H1 (cell line): ENCODE data around the gene KCNT1.

Source experiments
- CREB1 ChIP-seq: IDR thresholded peaks from 2 replicates; pipeline ENCODE4 v1.6.1; 2012; ENCODE audit warnings: inconsistent platforms
- PHF8 ChIP-seq: fragments of 200-600 bp; sonication (generic); conservative IDR thresholded peaks from 2 replicates; pipeline ENCODE4 v1.7.1; 2012; ENCODE audit warnings: low read depth, mild to moderate bottlenecking, inconsistent platforms, low read length, moderate library complexity
- POLR2AphosphoS5 ChIP-seq: IDR thresholded peaks from 2 replicates; pipeline ENCODE4 v1.6.1; 2011; ENCODE audit warnings: low read depth, low read length
- SRF ChIP-seq: IDR thresholded peaks from 2 replicates; pipeline ENCODE4 v1.6.1; 2011; ENCODE audit warnings: mild to moderate bottlenecking, low read depth, low read length, moderate library complexity
- TAF1 ChIP-seq: IDR thresholded peaks from 2 replicates; pipeline ENCODE4 v1.6.1; 2011; ENCODE audit warnings: mild to moderate bottlenecking, low read depth, low read length
- TF ChIP-seq, protein P1 (sequence below), 3 experiments: IDR thresholded peaks; 1 replicate in 2 of 3; 2 replicates in 1 of 3; pipeline versions ENCODE4 v1.5.1 to v1.6.1; 2011; ENCODE audit warnings: low read length in 3 of 3, mild to moderate bottlenecking in 3 of 3, inconsistent platforms in 2 of 3, low read depth in 1 of 3, moderate library complexity in 1 of 3; ENCODE audit not compliant: insufficient read depth in 1 of 3; ENCODE audit errors: control extremely low read depth in 1 of 3

GRCh38 chr9:135670721-135671590, 31.0 kb upstream of the KCNT1 start:
- TF ChIP-seq CREB1 (no peak), SRF (no peak), POLR2AphosphoS5 (no peak), TAF1 (no peak), PHF8 (no peak)
- TF ChIP-seq, protein P1, sequence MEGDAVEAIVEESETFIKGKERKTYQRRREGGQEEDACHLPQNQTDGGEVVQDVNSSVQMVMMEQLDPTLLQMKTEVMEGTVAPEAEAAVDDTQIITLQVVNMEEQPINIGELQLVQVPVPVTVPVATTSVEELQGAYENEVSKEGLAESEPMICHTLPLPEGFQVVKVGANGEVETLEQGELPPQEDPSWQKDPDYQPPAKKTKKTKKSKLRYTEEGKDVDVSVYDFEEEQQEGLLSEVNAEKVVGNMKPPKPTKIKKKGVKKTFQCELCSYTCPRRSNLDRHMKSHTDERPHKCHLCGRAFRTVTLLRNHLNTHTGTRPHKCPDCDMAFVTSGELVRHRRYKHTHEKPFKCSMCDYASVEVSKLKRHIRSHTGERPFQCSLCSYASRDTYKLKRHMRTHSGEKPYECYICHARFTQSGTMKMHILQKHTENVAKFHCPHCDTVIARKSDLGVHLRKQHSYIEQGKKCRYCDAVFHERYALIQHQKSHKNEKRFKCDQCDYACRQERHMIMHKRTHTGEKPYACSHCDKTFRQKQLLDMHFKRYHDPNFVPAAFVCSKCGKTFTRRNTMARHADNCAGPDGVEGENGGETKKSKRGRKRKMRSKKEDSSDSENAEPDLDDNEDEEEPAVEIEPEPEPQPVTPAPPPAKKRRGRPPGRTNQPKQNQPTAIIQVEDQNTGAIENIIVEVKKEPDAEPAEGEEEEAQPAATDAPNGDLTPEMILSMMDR (IDR thresholded peaks at IDR 0.05; ENCODE audit: control extremely low read depth in 1 of 3, insufficient read depth in 1 of 3, low read depth in 1 of 3, low read length in 3 of 3) = no peak
